ENCODE data around the gene TBXA2R. TPM values are rescaled to one million over a fixed set of nuclear protein-coding genes. Genes with fewer than 3 reads are reported as not detected.

The TBXA2R gene
- total and polyA plus RNA-seq, 2 of the 8 experiments (the other 6 are each of a cell fraction or from before 2014, with no cell fraction given), result 0.39 to 0.50 TPM

DNA sequence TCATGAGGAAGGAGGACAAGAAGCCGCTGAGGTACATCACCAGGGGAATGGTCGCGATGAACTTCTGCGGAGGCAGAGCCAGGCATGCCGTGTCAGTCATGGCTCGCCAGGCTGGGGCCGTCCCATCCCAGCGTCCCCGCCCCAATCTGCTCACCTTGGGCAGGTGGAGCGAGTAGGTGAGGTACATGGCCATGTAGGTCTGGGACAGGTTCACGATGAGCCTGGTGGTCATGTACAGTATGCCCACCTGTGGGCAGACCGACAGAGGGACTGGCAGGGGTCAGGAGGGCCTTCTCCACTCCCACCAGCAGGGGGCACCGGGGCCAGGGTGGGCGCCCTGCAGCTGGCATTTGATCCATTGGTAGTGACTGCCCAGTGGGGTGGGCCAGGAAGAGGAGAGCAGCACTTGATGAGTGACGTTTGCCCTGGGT is 59.4 kb downstream of the TBXA2R start (continued):
- no peak for TF ChIP-seq RXRA (IDR thresholded peaks at IDR 0.05; ENCODE audit: insufficient read depth, low read depth, low read length)
- TF ChIP-seq, protein P1, sequence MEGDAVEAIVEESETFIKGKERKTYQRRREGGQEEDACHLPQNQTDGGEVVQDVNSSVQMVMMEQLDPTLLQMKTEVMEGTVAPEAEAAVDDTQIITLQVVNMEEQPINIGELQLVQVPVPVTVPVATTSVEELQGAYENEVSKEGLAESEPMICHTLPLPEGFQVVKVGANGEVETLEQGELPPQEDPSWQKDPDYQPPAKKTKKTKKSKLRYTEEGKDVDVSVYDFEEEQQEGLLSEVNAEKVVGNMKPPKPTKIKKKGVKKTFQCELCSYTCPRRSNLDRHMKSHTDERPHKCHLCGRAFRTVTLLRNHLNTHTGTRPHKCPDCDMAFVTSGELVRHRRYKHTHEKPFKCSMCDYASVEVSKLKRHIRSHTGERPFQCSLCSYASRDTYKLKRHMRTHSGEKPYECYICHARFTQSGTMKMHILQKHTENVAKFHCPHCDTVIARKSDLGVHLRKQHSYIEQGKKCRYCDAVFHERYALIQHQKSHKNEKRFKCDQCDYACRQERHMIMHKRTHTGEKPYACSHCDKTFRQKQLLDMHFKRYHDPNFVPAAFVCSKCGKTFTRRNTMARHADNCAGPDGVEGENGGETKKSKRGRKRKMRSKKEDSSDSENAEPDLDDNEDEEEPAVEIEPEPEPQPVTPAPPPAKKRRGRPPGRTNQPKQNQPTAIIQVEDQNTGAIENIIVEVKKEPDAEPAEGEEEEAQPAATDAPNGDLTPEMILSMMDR (IDR thresholded peaks at IDR 0.05; ENCODE audit: control extremely low read depth in 1 of 3, insufficient read depth in 1 of 3, low read depth in 1 of 3, low read length in 3 of 3), result peak; percentile 60 to 70 (median 61)
- TF ChIP-seq, protein P2, sequence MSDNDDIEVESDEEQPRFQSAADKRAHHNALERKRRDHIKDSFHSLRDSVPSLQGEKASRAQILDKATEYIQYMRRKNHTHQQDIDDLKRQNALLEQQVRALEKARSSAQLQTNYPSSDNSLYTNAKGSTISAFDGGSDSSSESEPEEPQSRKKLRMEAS (IDR thresholded peaks at IDR 0.05), result no peak
- no peak for TF ChIP-seq POU5F1 (IDR thresholded peaks at IDR 0.05; ENCODE audit: low read depth, low read length)
- TF ChIP-seq SAP30 (IDR thresholded peaks at IDR 0.05; ENCODE audit: insufficient read depth, insufficient replicate concordance, low read length), result no peak
- TF ChIP-seq JUN (IDR thresholded peaks at IDR 0.05; ENCODE audit: low read depth, low read length), result no peak
